ENCODE data around the gene AQP1.

The AQP1 gene

GRCh38 chr7:30938435-30939316 lies 27.0 kb downstream of the AQP1 start:
- DNase-seq = peak; percentile 56 to 78 (median 72)

DNA sequence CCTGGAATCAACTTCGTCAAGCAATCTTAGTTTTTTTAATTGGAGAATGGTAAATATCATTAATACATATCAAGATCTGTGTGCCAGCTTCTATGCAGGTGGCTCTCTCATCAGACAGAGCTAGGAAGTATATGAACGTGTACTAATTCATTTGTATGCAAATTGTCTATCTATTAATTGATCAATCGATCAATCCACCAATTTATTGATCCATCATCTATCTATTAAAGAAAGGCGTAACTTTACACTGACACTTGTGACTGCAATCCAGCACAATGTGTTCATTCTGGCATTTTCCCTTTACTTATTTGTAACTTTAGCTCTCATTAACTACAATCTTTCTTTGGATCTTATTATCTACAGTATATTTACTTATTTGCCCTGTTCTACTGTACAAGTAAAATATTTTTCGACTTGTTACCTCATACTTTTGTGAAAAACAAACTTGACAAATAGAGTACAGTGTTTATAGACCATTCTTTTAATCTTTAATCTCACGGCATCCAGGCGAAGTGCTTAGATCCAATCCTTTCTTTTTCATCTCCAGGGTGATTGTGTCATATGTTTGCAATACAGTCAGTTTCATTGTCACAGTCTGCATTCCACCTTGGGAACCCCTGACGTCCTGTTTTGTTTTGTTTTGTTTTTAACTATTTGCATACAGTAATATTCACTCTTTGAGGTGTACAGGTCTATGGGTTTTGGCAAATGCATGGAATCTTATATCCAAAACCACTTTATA lies 30.1 kb downstream of the AQP1 start:
- no peak for DNase-seq

GRCh38 chr7:30950197-30950596 lies 38.5 kb downstream of the AQP1 start:
- DNase-seq = no peak

DNA sequence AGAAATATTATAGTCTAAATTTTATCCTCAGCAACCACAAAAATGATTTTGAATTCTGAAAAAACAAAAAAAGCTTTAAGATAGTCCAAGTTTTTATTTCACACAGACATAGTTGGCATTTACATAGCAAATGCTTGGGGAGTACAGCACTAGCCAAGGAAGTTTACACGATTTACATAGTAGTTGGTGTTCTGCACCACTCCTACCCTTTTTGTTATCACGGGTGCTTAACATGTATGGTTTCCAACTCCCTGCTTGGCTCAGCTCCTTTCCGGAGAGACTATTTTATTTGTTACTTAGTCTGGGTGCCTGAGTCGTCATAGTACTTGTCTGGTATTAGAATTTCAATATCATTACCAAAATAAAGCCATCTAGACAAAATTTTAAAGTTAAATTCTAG lies 43.3 kb downstream of the AQP1 start:
- no peak for DNase-seq

GRCh38 chr7:30956704-30957103 lies 45.1 kb downstream of the AQP1 start:
- DNase-seq = no peak

- no peak for DNase-seq
These were observed 52.2 kb downstream of the AQP1 start, which contains the start of gene GHRHR for GRCh38 chr7:30963842-30964241. TSS of gene GHRHR (plus strand) at chr7:30963953. CDS start at chr7:30964069, 116 bp downstream.

DNA sequence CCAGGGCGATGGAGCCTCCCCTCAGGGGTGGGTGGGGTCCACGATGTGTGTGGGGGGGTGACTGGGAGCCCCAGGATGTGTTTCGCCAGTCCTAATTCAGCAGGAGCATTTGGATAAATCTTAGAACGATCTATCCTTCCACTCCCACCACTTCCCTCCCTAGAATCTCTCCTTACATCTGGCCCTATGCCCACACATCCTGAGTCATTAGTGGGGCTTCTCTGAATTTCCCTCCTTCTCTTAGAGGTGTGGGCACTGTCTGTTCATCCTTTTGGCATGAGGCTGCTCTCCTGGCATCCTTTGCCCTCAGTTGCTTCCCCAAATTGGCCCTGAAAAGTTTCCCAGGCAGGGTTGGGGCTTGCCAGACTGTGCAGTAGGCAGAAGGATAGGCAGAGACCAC lies 53.7 kb downstream of the AQP1 start:
- DNase-seq = no peak

- DNase-seq = no peak
These were observed 54.2 kb downstream of the AQP1 start for GRCh38 chr7:30965883-30966282.

GRCh38 chr7:30968294-30968693 lies 56.6 kb downstream of the AQP1 start:
- no peak for DNase-seq

DNA sequence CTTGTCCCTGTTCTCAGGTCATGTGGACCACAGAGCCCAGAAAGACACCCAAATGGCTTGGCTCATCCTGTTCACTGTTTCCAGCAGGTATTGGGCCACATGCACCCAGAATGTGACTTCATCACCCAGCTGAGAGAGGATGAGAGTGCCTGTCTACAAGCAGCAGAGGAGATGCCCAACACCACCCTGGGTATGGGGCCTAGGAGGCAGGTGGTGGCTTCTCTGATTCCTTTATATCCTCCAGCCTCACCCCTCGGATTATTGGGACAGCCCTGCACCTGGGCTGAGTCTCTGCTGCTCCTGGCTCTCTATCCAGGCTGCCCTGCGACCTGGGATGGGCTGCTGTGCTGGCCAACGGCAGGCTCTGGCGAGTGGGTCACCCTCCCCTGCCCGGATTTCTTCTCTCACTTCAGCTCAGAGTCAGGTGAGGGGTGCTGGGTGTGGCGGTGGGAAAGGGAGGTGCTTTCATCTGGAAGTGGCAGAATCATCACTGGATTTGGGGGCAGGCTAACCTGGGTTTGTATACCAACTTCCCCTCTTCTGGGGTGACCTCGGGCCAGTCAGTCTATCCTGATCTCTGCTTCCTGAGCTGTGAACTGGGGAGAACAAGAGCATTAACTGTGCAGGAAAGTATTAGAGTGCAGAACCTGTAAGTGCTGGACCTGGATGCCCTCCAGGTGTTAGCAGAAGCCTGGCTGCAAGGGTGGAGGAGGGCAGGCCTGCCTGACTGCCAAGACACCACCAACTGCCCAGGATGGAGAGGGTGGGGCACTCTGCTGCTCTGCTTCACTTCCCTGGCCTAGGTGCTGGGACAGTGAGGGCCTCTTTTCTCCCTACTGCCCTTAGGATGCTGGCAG lies 57.3 kb downstream of the AQP1 start:
- no peak for DNase-seq

DNA sequence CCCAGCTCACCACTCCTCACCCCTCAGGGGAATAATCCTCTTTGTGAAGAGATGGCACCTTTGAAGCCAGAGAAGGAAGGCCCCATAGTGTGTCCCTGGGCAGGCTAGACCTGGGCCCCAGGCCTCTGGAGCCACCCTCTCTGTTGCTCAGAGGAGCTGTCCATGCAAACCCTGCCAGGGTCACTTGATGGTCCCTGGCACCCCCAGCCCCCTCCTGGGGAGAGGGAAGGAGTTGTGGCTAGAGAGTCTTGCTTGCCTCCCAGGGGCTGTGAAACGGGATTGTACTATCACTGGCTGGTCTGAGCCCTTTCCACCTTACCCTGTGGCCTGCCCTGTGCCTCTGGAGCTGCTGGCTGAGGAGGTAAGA lies 57.9 kb downstream of the AQP1 start:
- no peak for DNase-seq

DNA sequence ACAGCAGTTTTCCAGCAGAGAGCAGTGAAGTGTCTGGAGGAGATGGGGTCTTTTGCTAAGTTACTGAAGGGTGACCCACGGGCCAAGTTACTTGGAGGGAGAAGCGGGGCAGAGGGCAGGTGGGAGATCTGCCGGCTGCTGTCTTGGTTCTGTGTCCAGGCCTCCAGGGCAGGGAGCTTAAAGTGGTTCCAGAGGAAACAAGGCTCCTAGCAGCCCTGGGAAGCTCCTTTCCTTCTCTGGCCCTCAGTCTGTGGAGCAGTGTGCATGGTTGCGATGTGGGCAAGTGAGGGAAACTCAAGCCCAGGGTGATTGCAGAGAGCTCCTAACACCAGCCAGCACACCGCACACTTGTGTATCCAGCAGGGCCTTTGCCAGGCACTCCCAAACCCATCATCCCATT lies 58.4 kb downstream of the AQP1 start:
- DNase-seq = no peak

DNA sequence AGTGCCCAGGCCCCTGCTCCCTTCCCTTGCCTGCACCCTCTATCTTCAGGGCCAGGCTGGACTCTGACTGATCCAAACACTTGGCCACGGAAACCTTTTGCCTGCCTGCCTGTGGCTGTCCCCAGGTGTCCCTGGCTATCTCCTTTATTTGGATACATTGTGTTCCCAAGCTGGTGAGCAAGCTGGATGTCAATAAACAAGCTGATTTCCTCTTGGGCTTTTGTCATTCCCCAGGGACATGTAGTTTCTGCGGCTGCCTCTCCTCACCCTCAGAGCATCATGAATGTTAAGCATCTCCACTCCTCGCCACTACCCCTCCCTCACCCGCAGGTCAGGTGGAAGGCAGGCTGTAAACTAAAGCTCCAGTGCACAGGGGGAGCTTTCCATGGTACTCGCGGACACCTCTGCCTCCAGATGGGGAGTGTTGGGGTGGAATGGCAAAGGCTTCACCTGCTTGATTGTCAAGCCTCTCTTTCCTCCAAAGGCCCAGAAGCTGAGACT lies 59.0 kb downstream of the AQP1 start:
- no peak for DNase-seq

- DNase-seq = no peak
These were observed 59.8 kb downstream of the AQP1 start for GRCh38 chr7:30971440-30971839.

GRCh38 chr7:30971840-30972563 lies 60.3 kb downstream of the AQP1 start:
- no peak for DNase-seq

DNA sequence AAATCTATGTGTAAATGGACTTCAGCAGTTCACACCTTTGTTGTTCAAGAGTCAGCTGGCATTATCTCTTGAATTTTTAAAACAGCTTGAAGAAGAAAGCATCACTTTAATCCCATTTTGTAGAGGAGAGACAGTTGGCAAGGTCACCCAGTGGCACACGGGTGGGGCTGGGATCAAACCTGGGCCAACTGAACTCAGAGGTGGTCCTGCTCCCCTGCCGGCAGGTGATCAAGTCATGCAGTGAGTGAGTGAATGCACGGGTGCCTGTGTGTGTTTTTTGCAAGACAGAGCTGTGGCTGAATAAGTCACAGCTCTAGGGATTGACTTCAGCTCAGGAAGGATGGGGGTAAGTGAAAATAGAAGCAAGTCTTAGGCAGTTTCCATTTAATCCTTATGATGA lies 61.6 kb downstream of the AQP1 start:
- DNase-seq = no peak

GRCh38 chr7:30973791-30974604 lies 62.3 kb downstream of the AQP1 start:
- DNase-seq = no peak

GRCh38 chr7:30974605-30975255 lies 63.1 kb downstream of the AQP1 start:
- DNase-seq = peak; percentile 46 to 71 (median 48)
